Esophagus squamous epithelium (tissue), 5 donors: ENCODE results near the gene GTF2B. TPM values are rescaled to one million over a fixed set of nuclear protein-coding genes. Genes with fewer than 3 reads are reported as not detected.
"Not testable (repeated sequence)": the region's sequence is repeated elsewhere in the genome, so short reads cannot be mapped to it uniquely, and the experiment has no call there.

Experiments used
- DNase-seq: peaks from one replicate; lab custom pipeline; 2025; lab: John Stamatoyannopoulos, UW
- H3K27ac ChIP-seq, 4 donors: fragments of 200-600 bp; sonication (generic); one replicate each; pipeline ENCODE4 v1.5.1; 2016 to 2019; ENCODE audit warnings: mild to moderate bottlenecking in 1 of 4
- H3K27me3 ChIP-seq, 4 donors: fragments of 200-600 bp; sonication (generic); 1 replicate in 3 of 4; 2 replicates in 1 of 4; pipeline versions ENCODE4 v1.5.1 to v1.6.0; 2017 to 2021; ENCODE audit warnings: antibody characterized with exemption in 1 of 4
- H3K36me3 ChIP-seq, 3 donors: fragments of 200-600 bp; sonication (generic); one replicate each; pipeline ENCODE4 v1.5.1; 2016 to 2019
- H3K4me1 ChIP-seq, 3 donors: fragments of 200-600 bp; sonication (generic); one replicate each; pipeline ENCODE4 v1.5.1; 2017 to 2019
- H3K4me3 ChIP-seq, 4 donors: fragments of 200-600 bp; sonication (generic); 1 replicate in 3 of 4; 2 replicates in 1 of 4; pipeline ENCODE4 v1.5.1; 2016 to 2019; ENCODE audit warnings: mild to moderate bottlenecking in 2 of 4, moderate library complexity in 1 of 4
- H3K9me3 ChIP-seq, 3 donors: fragments of 200-600 bp; sonication (generic); one replicate each; pipeline ENCODE4 v1.5.1; 2016 to 2019
- POLR2A ChIP-seq, 4 donors: fragments of 450-650 bp; IDR thresholded peaks; one replicate each; pipeline ENCODE4 v1.6.1; 2017; ENCODE audit warnings: antibody characterized with exemption in 4 of 4, mild to moderate bottlenecking in 4 of 4, moderate library complexity in 3 of 4
- WGBS, 2 donors: methylation state at CpG; one replicate each; pipeline ENCODE4 v1.1.5; 2018; 5-methylcytosine and 5-hydroxymethylcytosine counted together
- intact Hi-C: fragments of 100-400 bp; cut with DNase I; formaldehyde crosslinking; loops from one replicate; pipeline ENCODE4 v1.15.0; 2022
- total RNA-seq, 4 donors: library from RNA; depleted of rRNA; stranded (reverse); fragments of >200 nt; gene quantifications; one replicate each; pipeline ENCODE4 v1.1.0, GENCODE V29; 2016
- TF ChIP-seq, protein P1 (sequence below), 6 experiments: fragments of 450-650 bp in 4 of 6; fragments of 200-600 bp in 2 of 6; sonication (generic) in 2 of 6; IDR thresholded peaks; one replicate each; pipeline ENCODE4 v1.5.1; 2016 to 2019; ENCODE audit warnings: antibody characterized with exemption in 6 of 6, mild to moderate bottlenecking in 4 of 6, moderate library complexity in 4 of 6
- donor health status: DM: yes; HTN: yes; CAD: no.

GTF2B gene
- total RNA-seq, 4 donors from 2014 or later, result 31.2 to 45.1 (median 32.1) TPM

DNA sequence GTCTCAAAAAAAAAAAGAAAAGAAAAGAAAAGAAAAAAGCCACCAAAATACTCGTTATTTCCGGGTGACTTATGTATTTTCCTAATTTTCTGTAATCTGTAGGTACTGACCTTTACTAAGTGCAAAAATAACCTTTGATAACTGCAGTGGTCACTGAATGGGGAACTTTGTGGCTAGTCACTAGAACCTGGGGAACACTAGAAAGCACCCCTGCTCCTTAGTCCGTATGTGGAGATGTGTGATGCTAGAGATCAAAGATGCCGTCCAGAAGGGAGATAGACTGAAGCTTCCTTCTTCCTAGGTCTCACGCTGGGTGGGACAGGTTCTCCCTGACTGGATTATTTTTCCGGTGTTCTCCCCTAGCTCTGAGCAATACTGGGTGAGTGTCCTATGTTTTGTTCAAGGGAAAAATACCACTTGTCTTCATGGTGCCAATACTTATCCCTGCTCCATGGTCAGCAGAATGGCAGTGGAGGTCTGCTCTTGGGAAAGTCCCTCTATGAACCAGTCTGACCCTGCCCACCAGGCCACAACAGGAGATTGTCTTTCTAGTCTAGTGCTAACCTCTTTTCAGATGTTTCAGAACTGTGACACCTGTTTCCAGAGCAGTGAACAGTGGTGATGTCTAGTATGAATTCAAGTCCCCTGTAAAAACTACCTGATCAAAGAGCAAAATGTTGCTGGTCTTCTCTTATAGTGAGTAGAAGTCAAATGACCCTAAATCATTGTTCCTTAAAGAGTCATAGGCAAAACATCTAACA lies 39.9 kb downstream of the GTF2B start:
- no peaks in the 10 kb centered on the region for H3K9me3 ChIP-seq
- no peaks in the 10 kb centered on the region for H3K4me1 ChIP-seq
- H3K27me3 ChIP-seq, result no peaks in the 10 kb centered on the region
- peaks cover 0 to 69% (median 25%) of the 10 kb centered on the region in 3 donors for H3K36me3 ChIP-seq
- intact Hi-C loops, result no loop called here
- no peak overlapping the region for H3K4me3 ChIP-seq
- H3K27ac ChIP-seq, result no peak overlapping the region
- no peak for TF ChIP-seq POLR2A (IDR thresholded peaks at IDR 0.05)
- TF ChIP-seq, protein P1, sequence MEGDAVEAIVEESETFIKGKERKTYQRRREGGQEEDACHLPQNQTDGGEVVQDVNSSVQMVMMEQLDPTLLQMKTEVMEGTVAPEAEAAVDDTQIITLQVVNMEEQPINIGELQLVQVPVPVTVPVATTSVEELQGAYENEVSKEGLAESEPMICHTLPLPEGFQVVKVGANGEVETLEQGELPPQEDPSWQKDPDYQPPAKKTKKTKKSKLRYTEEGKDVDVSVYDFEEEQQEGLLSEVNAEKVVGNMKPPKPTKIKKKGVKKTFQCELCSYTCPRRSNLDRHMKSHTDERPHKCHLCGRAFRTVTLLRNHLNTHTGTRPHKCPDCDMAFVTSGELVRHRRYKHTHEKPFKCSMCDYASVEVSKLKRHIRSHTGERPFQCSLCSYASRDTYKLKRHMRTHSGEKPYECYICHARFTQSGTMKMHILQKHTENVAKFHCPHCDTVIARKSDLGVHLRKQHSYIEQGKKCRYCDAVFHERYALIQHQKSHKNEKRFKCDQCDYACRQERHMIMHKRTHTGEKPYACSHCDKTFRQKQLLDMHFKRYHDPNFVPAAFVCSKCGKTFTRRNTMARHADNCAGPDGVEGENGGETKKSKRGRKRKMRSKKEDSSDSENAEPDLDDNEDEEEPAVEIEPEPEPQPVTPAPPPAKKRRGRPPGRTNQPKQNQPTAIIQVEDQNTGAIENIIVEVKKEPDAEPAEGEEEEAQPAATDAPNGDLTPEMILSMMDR (IDR thresholded peaks at IDR 0.05), result no peak
- DNase-seq, result no peak
- WGBS, 2 donors, result 87 to 92% methylated on average over 6 of the region's 6 CpGs

DNA sequence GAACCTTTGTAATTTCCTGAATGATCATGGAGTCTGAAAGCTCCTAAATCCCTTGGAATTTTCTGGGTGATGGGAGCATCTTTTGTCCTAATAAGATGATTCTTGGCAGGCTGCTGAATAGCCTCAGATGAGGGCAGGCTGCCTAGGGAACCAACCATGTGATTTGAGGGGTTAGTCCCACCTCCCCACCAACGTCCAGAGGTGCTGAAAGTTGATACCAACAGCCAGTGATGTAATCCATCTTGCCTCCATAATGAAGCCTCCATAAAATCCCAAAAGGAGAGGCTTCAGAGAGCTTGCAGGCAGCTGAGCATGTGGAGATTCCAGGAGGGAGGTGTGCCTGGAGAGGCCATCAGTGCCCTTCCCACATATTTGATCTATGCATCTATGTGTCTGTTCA lies 43.7 kb downstream of the GTF2B start:
- no peak overlapping the region for H3K4me3 ChIP-seq

DNA sequence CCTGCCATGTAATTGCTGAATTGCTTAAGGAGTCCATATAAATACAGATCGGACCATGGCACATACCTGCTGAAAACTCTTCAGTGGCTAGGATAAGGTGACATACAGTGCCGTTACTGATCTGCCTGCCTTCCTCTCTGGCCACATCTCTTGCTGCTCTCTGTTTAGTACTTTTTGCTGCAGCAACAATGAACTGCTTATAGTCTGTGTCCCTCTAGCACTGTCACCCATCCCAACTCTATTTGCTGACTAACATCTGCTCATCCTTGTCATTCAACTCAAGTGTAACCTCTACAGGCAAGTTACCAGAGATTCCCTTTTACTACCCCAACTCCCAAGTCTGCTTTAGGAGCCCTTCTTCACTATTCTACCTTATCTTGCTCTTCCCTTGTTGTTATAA lies 65.6 kb downstream of the GTF2B start:
- 97 to 100% methylated on average over 2 of the region's 2 CpGs for WGBS, 2 donors
- H3K27me3 ChIP-seq, result no peaks in the 10 kb centered on the region
- H3K36me3 ChIP-seq, result peaks cover 0 to 91% (median 5%) of the 10 kb centered on the region in 3 donors
- no peaks in the 10 kb centered on the region for H3K9me3 ChIP-seq
- intact Hi-C loops, result no loop called here
- H3K4me1 ChIP-seq, result no peaks in the 10 kb centered on the region
- H3K27ac ChIP-seq, result no peak overlapping the region
- no peak for DNase-seq
- TF ChIP-seq, protein P1 (IDR thresholded peaks at IDR 0.05), result no peak
- TF ChIP-seq POLR2A (IDR thresholded peaks at IDR 0.05), result no peak
- no peak overlapping the region for H3K4me3 ChIP-seq

More for the DNA sequence above, 43.7 kb downstream of the GTF2B start:
- intact Hi-C loops, result no loop called here
- TF ChIP-seq POLR2A (IDR thresholded peaks at IDR 0.05), result no peak
- TF ChIP-seq, protein P1 (IDR thresholded peaks at IDR 0.05), result no peak
- no peak overlapping the region for H3K27ac ChIP-seq
- H3K27me3 ChIP-seq, result no peaks in the 10 kb centered on the region
- H3K4me1 ChIP-seq, result no peaks in the 10 kb centered on the region
- H3K9me3 ChIP-seq, result no peaks in the 10 kb centered on the region
- no peak for DNase-seq
- no CpG with 5 or more reads among the region's 1 CpG for WGBS, 2 donors
- H3K36me3 ChIP-seq, result peaks cover 0 to 30% (median 5%) of the 10 kb centered on the region in 3 donors

DNA sequence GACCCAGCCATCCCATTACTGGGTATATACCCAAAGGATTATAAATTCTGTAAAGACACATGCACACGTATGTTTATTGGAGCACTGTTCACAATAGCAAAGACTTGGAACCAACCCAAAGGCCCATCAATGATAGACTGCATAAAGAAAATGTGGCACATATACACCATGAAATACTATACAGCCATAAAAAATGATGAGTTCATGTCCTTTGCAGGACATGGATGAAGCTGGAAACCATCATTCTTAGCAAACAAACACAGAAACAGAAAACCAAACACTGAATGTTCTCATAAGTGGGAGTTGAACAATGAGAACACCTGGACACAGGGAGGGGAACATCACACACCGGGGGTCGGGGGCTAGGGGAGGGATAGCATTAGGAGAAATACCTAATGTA lies 71.7 kb downstream of the GTF2B start:
- intact Hi-C loops, DNase-seq: not testable (repeated sequence)
- WGBS, 2 donors, result 94 to 98% methylated on average over 2 to 3 of the region's 3 CpGs

DNA sequence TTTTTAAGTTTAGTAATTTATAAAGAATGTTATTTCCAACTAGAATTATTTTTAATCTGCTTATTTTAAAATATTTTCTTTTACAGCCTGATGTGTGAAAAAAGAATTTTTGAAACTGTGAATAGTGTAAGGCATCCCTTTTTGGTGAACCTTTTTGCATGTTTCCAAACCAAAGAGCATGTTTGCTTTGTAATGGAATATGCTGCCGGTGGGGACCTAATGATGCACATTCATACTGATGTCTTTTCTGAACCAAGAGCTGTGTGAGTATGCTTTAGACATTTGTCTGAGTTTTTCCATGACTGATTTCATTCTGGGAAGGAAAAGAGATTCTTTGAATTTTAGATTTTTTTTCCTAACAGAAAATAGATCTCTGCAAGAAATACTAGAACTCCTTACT lies 77.9 kb downstream of the GTF2B start:
- Histone ChIP-seq H3K27me3 (no peaks in the 10 kb centered on the region), H3K4me3 (no peak overlapping the region), H3K27ac (no peak overlapping the region), H3K36me3 (peaks cover 0 to 93% (median 10%) of the 10 kb centered on the region in 3 donors), H3K9me3 (no peaks in the 10 kb centered on the region), H3K4me1 (no peaks in the 10 kb centered on the region)
- DNase-seq, result no peak
- intact Hi-C loops, result no loop called here
- WGBS, 2 donors, result 87 to 100% methylated on average over 1 of the region's 1 CpG
- TF ChIP-seq, protein P1 (IDR thresholded peaks at IDR 0.05), result no peak
- no peak for TF ChIP-seq POLR2A (IDR thresholded peaks at IDR 0.05)

More for the DNA sequence above, 71.7 kb downstream of the GTF2B start:
- not testable (repeated sequence) for H3K4me1 ChIP-seq, H3K9me3 ChIP-seq, H3K4me3 ChIP-seq, H3K27me3 ChIP-seq, H3K27ac ChIP-seq
- peaks cover 0 to 86% (median 6%) of the 10 kb centered on the region in 3 donors for H3K36me3 ChIP-seq
